Osteocyte (in vitro differentiated cells): ENCODE results near the gene GABRE. TPM values are rescaled to one million over a fixed set of nuclear protein-coding genes. Genes with fewer than 3 reads are reported as not detected.
"Not testable (repeated sequence)": the region's sequence is repeated elsewhere in the genome, so short reads cannot be mapped to it uniquely, and the experiment has no call there.

Source experiments
- DNase-seq: peaks from one replicate; pipeline ENCODE4 v3.0.0; 2021; ENCODE audit warnings: mixed read lengths; ENCODE audit not compliant: unreplicated experiment; ENCODE audit errors: extremely low spot score
- H3K27ac Mint-ChIP-seq: one replicate; pipeline ENCODE4 v1.8.0; 2021; ENCODE audit warnings: mild to moderate bottlenecking, mixed read lengths; ENCODE audit not compliant: unreplicated experiment
- H3K27me3 Mint-ChIP-seq: one replicate; pipeline ENCODE4 v1.8.0; 2021; ENCODE audit warnings: mixed read lengths; ENCODE audit not compliant: unreplicated experiment
- H3K36me3 Mint-ChIP-seq: one replicate; pipeline ENCODE4 v1.8.0; 2021; ENCODE audit warnings: mixed read lengths; ENCODE audit not compliant: unreplicated experiment
- H3K4me1 Mint-ChIP-seq: one replicate; pipeline ENCODE4 v1.8.0; 2021; ENCODE audit warnings: mixed read lengths; ENCODE audit not compliant: unreplicated experiment
- H3K4me3 Mint-ChIP-seq: one replicate; pipeline ENCODE4 v1.8.0; 2021; ENCODE audit warnings: mild to moderate bottlenecking, moderate library complexity, mixed read lengths; ENCODE audit not compliant: unreplicated experiment
- H3K9me3 Mint-ChIP-seq: one replicate; pipeline ENCODE4 v1.8.0; 2021; ENCODE audit warnings: mixed read lengths; ENCODE audit not compliant: unreplicated experiment
- CTCF ChIP-seq: fragments of 200-600 bp; sonication (generic); IDR thresholded peaks from 2 replicates; pipeline ENCODE4 v1.5.0; 2021; ENCODE audit warnings: antibody characterized with exemption, mild to moderate bottlenecking, moderate library complexity
- total RNA-seq: library from RNA; stranded (reverse); gene quantifications from 2 replicates; pipeline ENCODE4 v1.2.1, GENCODE V29; 2021

GABRE gene
- total RNA-seq, 1 donor from 2014 or later: 1.4 TPM

GRCh38 chrX:151920530-151920929 lies 53.9 kb downstream of the GABRE start:
- Mint-ChIP-seq H3K36me3 (no peaks in the 10 kb centered on the region), H3K4me1 (no peaks in the 10 kb centered on the region), H3K4me3 (no peak overlapping the region), H3K27ac (no peak overlapping the region), H3K27me3 (no peaks in the 10 kb centered on the region), H3K9me3 (peaks cover 13% of the 10 kb centered on the region)
- no peak for DNase-seq
- no peak for TF ChIP-seq CTCF

GRCh38 chrX:151920101-151920500 lies 54.4 kb downstream of the GABRE start:
- Mint-ChIP-seq H3K4me1 (no peaks in the 10 kb centered on the region), H3K4me3 (no peak overlapping the region), H3K27me3 (no peaks in the 10 kb centered on the region), H3K9me3 (peaks cover 12% of the 10 kb centered on the region), H3K27ac (no peak overlapping the region), H3K36me3 (no peaks in the 10 kb centered on the region)
- TF ChIP-seq CTCF: no peak
- no peak for DNase-seq

- Mint-ChIP-seq H3K27ac (no peak overlapping the region), H3K4me1 (no peaks in the 10 kb centered on the region), H3K27me3 (no peaks in the 10 kb centered on the region), H3K36me3 (no peaks in the 10 kb centered on the region), H3K9me3 (peaks cover 7% of the 10 kb centered on the region), H3K4me3 (no peak overlapping the region)
- no peak for TF ChIP-seq CTCF
- DNase-seq: no peak
Observed at GRCh38 chrX:151919610-151920009, 54.9 kb downstream of the GABRE start.

- not testable (repeated sequence) for H3K27ac Mint-ChIP-seq, DNase-seq, H3K4me3 Mint-ChIP-seq, H3K4me1 Mint-ChIP-seq, H3K27me3 Mint-ChIP-seq, H3K9me3 Mint-ChIP-seq, H3K36me3 Mint-ChIP-seq
Observed at GRCh38 chrX:151918736-151919135, 55.7 kb downstream of the GABRE start.

- no peak for TF ChIP-seq CTCF
- Mint-ChIP-seq H3K27me3 (no peaks in the 10 kb centered on the region), H3K9me3 (peaks cover 7% of the 10 kb centered on the region), H3K36me3 (no peaks in the 10 kb centered on the region), H3K4me3 (no peak within 1 kb of the TSS), H3K27ac (no peak within 1 kb of the TSS), H3K4me1 (no peaks in the 10 kb centered on the region)
- DNase-seq: no peak
Observed at GRCh38 chrX:151912780-151913179, 61.7 kb downstream of the GABRE start, which contains the start of gene MAGEA4. MAGEA4 (plus strand) TSS chrX:151912889; CDS start chrX:151923665, 10,776 bp downstream.

- no peak overlapping the region for H3K27ac Mint-ChIP-seq
- no peak overlapping the region for H3K4me3 Mint-ChIP-seq
- DNase-seq: no peak
- no peaks in the 10 kb centered on the region for H3K36me3 Mint-ChIP-seq
- H3K27me3 Mint-ChIP-seq: no peaks in the 10 kb centered on the region
- H3K9me3 Mint-ChIP-seq: peaks cover 11% of the 10 kb centered on the region
- TF ChIP-seq CTCF: no peak
- no peaks in the 10 kb centered on the region for H3K4me1 Mint-ChIP-seq
Observed at GRCh38 chrX:151912221-151912620, 62.3 kb downstream of the GABRE start.
